ENCODE results near the gene GPC6.

GRCh38 chr13:93750676-93751075, 524.1 kb downstream of the GPC6 start:
- TF ChIP-seq CTCF (IDR thresholded peaks at IDR 0.05) (no peak), POLR2A (IDR thresholded peaks at IDR 0.05) (no peak)

Measured in uterus (tissue), 2 donors.